GDM1 (cell line): ENCODE data around the gene RBM17.
"Not testable (repeated sequence)": the region's sequence is repeated elsewhere in the genome, so short reads cannot be mapped to it uniquely, and the experiment has no call there.

Experiments
- DNase-seq: peaks from one replicate; lab custom pipeline; 2025; lab: John Stamatoyannopoulos, UW

RBM17 gene

GRCh38 chr10:6136215-6137201 lies 47.7 kb downstream of the RBM17 start:
- no peak for DNase-seq

- DNase-seq, result no peak
Measured at GRCh38 chr10:6138456-6138855, 49.6 kb downstream of the RBM17 start.

- DNase-seq, result no peak
Measured at GRCh38 chr10:6139470-6139869, 50.6 kb downstream of the RBM17 start.

- DNase-seq, result peak; percentile 73
Measured at GRCh38 chr10:6140141-6140841, 51.5 kb downstream of the RBM17 start.

- DNase-seq, result no peak
Measured at GRCh38 chr10:6140965-6141295, 52.1 kb downstream of the RBM17 start.

GRCh38 chr10:6141296-6142151 lies 52.7 kb downstream of the RBM17 start:
- no peak for DNase-seq

GRCh38 chr10:6142186-6142585 lies 53.4 kb downstream of the RBM17 start:
- not testable (repeated sequence) for DNase-seq

- DNase-seq, result no peak
Measured at GRCh38 chr10:6142644-6143043, 53.8 kb downstream of the RBM17 start.

GRCh38 chr10:6143181-6143580 lies 54.3 kb downstream of the RBM17 start:
- DNase-seq, result no peak

GRCh38 chr10:6144406-6145165 lies 55.8 kb downstream of the RBM17 start:
- peak; percentile 86 for DNase-seq

- no peak for DNase-seq
Measured at GRCh38 chr10:6145166-6145987, 56.5 kb downstream of the RBM17 start.

- no peak for DNase-seq
Measured at GRCh38 chr10:6146013-6146785, 57.4 kb downstream of the RBM17 start.

GRCh38 chr10:6146921-6147320 lies 58.1 kb downstream of the RBM17 start:
- no peak for DNase-seq

- peak; percentile 71 for DNase-seq
Measured at GRCh38 chr10:6148251-6148701, 59.4 kb downstream of the RBM17 start.

GRCh38 chr10:6148908-6149307 lies 60.1 kb downstream of the RBM17 start:
- DNase-seq, result no peak

- DNase-seq, result peak; percentile 76
Measured at GRCh38 chr10:6151087-6151977, 62.5 kb downstream of the RBM17 start.

- no peak for DNase-seq
Measured at GRCh38 chr10:6153845-6154244, 65.0 kb downstream of the RBM17 start.

- DNase-seq, result no peak
Measured at GRCh38 chr10:6154566-6154965, 65.7 kb downstream of the RBM17 start.

GRCh38 chr10:6158276-6158675 lies 69.4 kb downstream of the RBM17 start:
- no peak for DNase-seq
